Skeletal muscle satellite cell (primary cell): ENCODE measurements around the gene RABGEF1. TPM values are rescaled to one million over a fixed set of nuclear protein-coding genes. Genes with fewer than 3 reads are reported as not detected.

Experiments
- small RNA-seq: library from RNA; depleted of rRNA; stranded (forward); fragments of <200 nt; gene quantifications from one replicate; pipeline ENCODE3, GENCODE V24; 2012

Gene RABGEF1

Small RNA genes lying within 50 kb of the gene (small RNA-seq; reads per million reads assigned to genes)
- not detected for gene AC027644.2
